ENCODE measurements around the gene PLPP3.

PLPP3 gene

GRCh38 chr1:56451491-56451890 lies 127.9 kb downstream of the PLPP3 start:
- no peak for TF ChIP-seq CTCF (IDR thresholded peaks at IDR 0.05)
- H3K9me3 Mint-ChIP-seq = no peaks in the 10 kb centered on the region
- no peak for DNase-seq
- H3K27me3 Mint-ChIP-seq (ENCODE audit: low read depth, poor library complexity) = peaks cover 4% of the 10 kb centered on the region
- H3K4me3 Mint-ChIP-seq = no peak overlapping the region
- no peak overlapping the region for H3K27ac Mint-ChIP-seq
- no peaks in the 10 kb centered on the region for H3K36me3 Mint-ChIP-seq (ENCODE audit: low read depth)
- peaks cover 26% of the 10 kb centered on the region for H3K4me1 Mint-ChIP-seq

GRCh38 chr1:56450004-56450666 lies 129.2 kb downstream of the PLPP3 start:
- Mint-ChIP-seq H3K9me3 (no peaks in the 10 kb centered on the region), H3K4me1 (peaks cover 30% of the 10 kb centered on the region), H3K27me3 (ENCODE audit: low read depth, poor library complexity) (peaks cover 12% of the 10 kb centered on the region), H3K27ac (no peak overlapping the region), H3K36me3 (ENCODE audit: low read depth) (no peaks in the 10 kb centered on the region), H3K4me3 (no peak overlapping the region)
- no peak for DNase-seq
- no peak for TF ChIP-seq CTCF (IDR thresholded peaks at IDR 0.05)

GRCh38 chr1:56448529-56449300 lies 130.6 kb downstream of the PLPP3 start:
- Mint-ChIP-seq H3K36me3 (ENCODE audit: low read depth) (no peaks in the 10 kb centered on the region), H3K9me3 (no peaks in the 10 kb centered on the region), H3K4me1 (peaks cover 33% of the 10 kb centered on the region), H3K4me3 (no peak overlapping the region), H3K27me3 (ENCODE audit: low read depth, poor library complexity) (peaks cover 18% of the 10 kb centered on the region), H3K27ac (no peak overlapping the region)
- TF ChIP-seq CTCF (IDR thresholded peaks at IDR 0.05) = no peak
- no peak for DNase-seq

GRCh38 chr1:56447823-56448222 lies 131.5 kb downstream of the PLPP3 start:
- Mint-ChIP-seq H3K9me3 (no peaks in the 10 kb centered on the region), H3K4me3 (no peak overlapping the region), H3K27ac (no peak overlapping the region), H3K27me3 (ENCODE audit: low read depth, poor library complexity) (peaks cover 14% of the 10 kb centered on the region), H3K36me3 (ENCODE audit: low read depth) (no peaks in the 10 kb centered on the region), H3K4me1 (peaks cover 33% of the 10 kb centered on the region)
- no peak for DNase-seq
- TF ChIP-seq CTCF (IDR thresholded peaks at IDR 0.05) = no peak

GRCh38 chr1:56446531-56447098 lies 132.7 kb downstream of the PLPP3 start:
- H3K4me3 Mint-ChIP-seq = no peak overlapping the region
- H3K4me1 Mint-ChIP-seq = peaks cover 36% of the 10 kb centered on the region
- no peak for DNase-seq
- no peak overlapping the region for H3K27ac Mint-ChIP-seq
- H3K36me3 Mint-ChIP-seq (ENCODE audit: low read depth) = no peaks in the 10 kb centered on the region
- TF ChIP-seq CTCF (IDR thresholded peaks at IDR 0.05) = no peak
- H3K27me3 Mint-ChIP-seq (ENCODE audit: low read depth, poor library complexity) = peaks cover 14% of the 10 kb centered on the region
- no peaks in the 10 kb centered on the region for H3K9me3 Mint-ChIP-seq
